ENCODE measurements around the gene DCDC2B.

GRCh38 chr1:32219022-32219421 lies 10.1 kb downstream of the DCDC2B start:
- TF ChIP-seq ZNF70 (CRISPR knock-in tag; IDR thresholded peaks at IDR 0.05) = no peak
- TF ChIP-seq TSHZ2 (CRISPR knock-in tag; IDR thresholded peaks at IDR 0.05) = no peak
- no peak for TF ChIP-seq ZNF8 (CRISPR knock-in tag; IDR thresholded peaks at IDR 0.05)
- no peak for TF ChIP-seq GLIS3 (CRISPR knock-in tag; IDR thresholded peaks at IDR 0.05)
- TF ChIP-seq OSR1 (CRISPR knock-in tag; IDR thresholded peaks at IDR 0.05) = no peak
- TF ChIP-seq ZFP3 (CRISPR knock-in tag; IDR thresholded peaks at IDR 0.05) = no peak
- no peak for TF ChIP-seq ZC3H10 (CRISPR knock-in tag; IDR thresholded peaks at IDR 0.05)
- no peak for TF ChIP-seq SNAI2 (CRISPR knock-in tag; IDR thresholded peaks at IDR 0.05)
- TF ChIP-seq TOX (CRISPR knock-in tag; IDR thresholded peaks at IDR 0.05; ENCODE audit: borderline replicate concordance) = no peak
- TF ChIP-seq ESRRG (CRISPR knock-in tag; IDR thresholded peaks at IDR 0.05) = no peak
- no peak for TF ChIP-seq ARNTL (CRISPR knock-in tag; IDR thresholded peaks at IDR 0.05; ENCODE audit: borderline replicate concordance, low read depth)
- no peak for TF ChIP-seq PATZ1 (CRISPR knock-in tag; IDR thresholded peaks at IDR 0.05; ENCODE audit: borderline replicate concordance)
- TF ChIP-seq CREB5 (CRISPR knock-in tag; IDR thresholded peaks at IDR 0.05; ENCODE audit: low read depth) = no peak
